SJSA1 (cell line): Measurements from ENCODE around the gene XPO5. TPM values are rescaled to one million over a fixed set of nuclear protein-coding genes. Genes with fewer than 3 reads are reported as not detected.

Experiments used
- DNase-seq, 2 experiments: peaks; one replicate each; pipeline ENCODE4 v3.0.0-alpha.2; 2015 to 2020; ENCODE audit warnings: low spot score in 2 of 2, low read depth in 1 of 2
- H3K27ac ChIP-seq: fragments of 250-450 bp; sonication (Bioruptor Pico); 2 replicates; pipeline ENCODE4 v1.5.1; 2020; ENCODE audit warnings: mild to moderate bottlenecking, moderate library complexity
- H3K27me3 ChIP-seq: fragments of 250-450 bp; sonication (Bioruptor Pico); replicated peaks from 2 replicates; pipeline ENCODE4 v1.5.1; 2020; ENCODE audit warnings: mild to moderate bottlenecking, moderate library complexity
- H3K36me3 ChIP-seq: fragments of 250-450 bp; sonication (Bioruptor Pico); 2 replicates; pipeline ENCODE4 v1.5.1; 2020; ENCODE audit warnings: mild to moderate bottlenecking
- H3K4me1 ChIP-seq: fragments of 250-450 bp; sonication (Bioruptor Pico); replicated peaks from 2 replicates; pipeline ENCODE4 v1.6.1; 2021; ENCODE audit warnings: mild to moderate bottlenecking
- H3K4me3 ChIP-seq: fragments of 250-450 bp; sonication (Bioruptor Pico); 2 replicates; pipeline ENCODE4 v1.5.1; 2020; ENCODE audit warnings: mild to moderate bottlenecking
- H3K9me3 ChIP-seq: fragments of 250-450 bp; sonication (Bioruptor Pico); replicated peaks from 2 replicates; pipeline ENCODE4 v1.5.1; 2020; ENCODE audit warnings: mild to moderate bottlenecking
- total RNA-seq: library from RNA; depleted of rRNA; stranded (reverse); fragments of >200 nt; shearing (Covaris generic); gene quantifications from 2 replicates; pipeline ENCODE4 v1.2.3, GENCODE V29; 2014

The XPO5 gene
- total RNA-seq, 1 experiment from 2014 or later: 35.8 TPM

DNA sequence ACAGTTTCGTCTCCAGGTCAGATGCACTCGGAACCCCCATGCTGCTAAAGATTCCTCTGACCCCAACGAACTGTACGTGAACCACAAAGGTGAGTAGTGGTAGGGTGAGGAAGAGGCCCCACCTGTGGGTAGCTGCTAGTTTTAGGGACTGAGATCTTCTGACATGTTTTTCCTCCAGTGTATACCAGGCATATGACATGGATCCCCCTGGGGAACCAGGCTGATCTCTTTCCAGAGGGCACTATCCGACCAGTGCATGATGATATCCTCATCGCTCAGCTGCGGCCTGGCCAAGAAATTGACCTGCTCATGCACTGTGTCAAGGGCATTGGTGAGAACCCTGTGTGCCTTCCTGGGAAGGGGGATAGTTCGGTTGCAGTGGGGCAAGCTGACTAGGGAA is 55.7 kb downstream of the XPO5 start:
- Histone ChIP-seq H3K4me1 (peaks cover 17% of the 10 kb centered on the region), H3K27ac (no peak overlapping the region), H3K27me3 (no peaks in the 10 kb centered on the region), H3K4me3 (no peak overlapping the region), H3K9me3 (no peaks in the 10 kb centered on the region), H3K36me3 (peaks cover 68% of the 10 kb centered on the region)
- no peak for DNase-seq

DNA sequence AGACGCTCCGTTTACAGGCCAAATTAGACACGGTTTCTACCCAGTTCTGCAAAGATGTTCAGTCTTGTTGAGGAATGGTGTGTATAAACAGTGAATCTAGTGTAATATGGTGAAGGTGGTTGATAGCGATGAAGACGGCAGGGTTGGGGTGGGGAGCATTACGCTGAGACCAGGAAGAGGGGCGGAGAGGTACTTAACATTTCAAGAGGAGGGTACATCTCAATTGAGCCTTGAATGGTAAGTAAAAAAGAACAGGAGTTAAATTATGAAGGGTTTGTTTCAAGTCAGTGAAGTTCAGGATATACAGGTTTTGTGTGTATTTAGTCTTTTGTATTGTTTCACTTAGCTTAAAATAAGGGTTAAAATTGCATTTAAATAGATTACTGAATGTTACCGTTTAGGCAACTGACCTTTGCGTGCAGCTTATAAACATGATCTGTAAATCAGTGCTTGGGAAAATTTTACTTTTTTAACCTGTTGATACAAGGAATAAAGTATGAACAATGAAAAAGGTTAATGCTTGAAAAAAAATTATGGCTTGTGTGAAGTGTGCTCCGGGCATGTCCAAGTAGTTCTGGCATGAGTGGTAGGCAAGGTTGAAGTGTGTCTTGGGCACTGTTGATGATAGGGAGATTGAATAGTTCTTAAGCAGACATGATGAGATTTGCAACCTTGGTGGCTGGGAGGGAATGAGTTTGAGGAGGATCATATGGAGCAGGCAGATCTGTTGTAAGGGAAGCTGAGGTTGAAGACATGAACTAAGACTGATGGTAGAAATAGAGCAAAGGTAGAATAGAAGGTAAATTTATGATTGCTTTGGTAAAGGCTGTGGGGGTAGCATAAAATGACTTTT is 58.1 kb downstream of the XPO5 start:
- no peak for DNase-seq
- Histone ChIP-seq H3K36me3 (peaks cover 68% of the 10 kb centered on the region), H3K27ac (no peak overlapping the region; the same call in 1 of the 2 replicates), H3K9me3 (no peaks in the 10 kb centered on the region), H3K27me3 (no peaks in the 10 kb centered on the region), H3K4me3 (peak overlapping the region; percentile 68), H3K4me1 (peaks cover 17% of the 10 kb centered on the region)

DNA sequence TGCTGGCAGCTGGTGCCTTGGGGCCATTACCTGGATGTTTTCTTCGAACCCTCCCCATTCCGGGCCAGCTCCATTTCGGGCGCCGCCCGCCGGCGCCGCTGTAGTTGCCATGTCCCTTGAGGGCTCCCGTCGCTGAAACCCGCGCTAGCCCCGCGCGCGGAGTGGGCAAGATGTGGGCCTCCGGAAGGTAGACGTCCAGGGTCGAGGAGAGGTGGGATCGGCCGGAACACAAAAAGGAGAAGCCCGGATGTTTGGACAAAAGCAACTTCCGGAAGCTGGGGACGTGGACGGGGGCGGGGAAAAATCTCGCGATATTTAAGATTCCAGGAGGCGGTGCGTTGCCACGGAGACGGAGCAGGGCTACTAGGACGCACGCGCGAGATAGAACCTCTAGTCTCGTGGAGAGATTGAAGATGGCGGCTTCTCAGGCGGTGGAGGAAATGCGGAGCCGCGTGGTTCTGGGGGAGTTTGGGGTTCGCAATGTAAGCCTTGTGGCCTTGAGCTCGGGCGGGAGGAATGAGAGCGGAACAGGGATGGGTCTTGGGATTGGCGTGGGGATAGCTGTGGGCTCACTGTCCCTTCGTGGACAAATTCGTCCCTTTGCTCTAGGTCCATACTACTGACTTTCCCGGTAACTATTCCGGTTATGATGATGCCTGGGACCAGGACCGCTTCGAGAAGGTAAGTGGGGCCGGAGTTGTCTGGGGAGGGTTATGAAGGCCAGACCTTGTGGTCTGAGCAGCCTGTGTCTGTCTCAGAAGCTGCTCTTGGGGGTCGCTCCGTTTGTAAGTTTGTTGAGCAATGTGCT is 58.9 kb downstream of the XPO5 start, which contains the start of the genes POLR1C and YIPF3:
Gene POLR1C, plus strand, starts transcription at position 393 of the 808 bp plus-strand sequence. Its CDS starts 21 bp downstream, at position 414.
Gene YIPF3, minus strand, starts transcription at position 230 of the 808 bp plus-strand sequence. Its CDS starts 119 bp downstream, at position 111.
- Histone ChIP-seq H3K9me3 (no peaks in the 10 kb centered on the region), H3K4me1 (peaks cover 17% of the 10 kb centered on the region), H3K27ac (peak within 1 kb of the TSS; percentile 30), H3K27me3 (no peaks in the 10 kb centered on the region), H3K4me3 (peak within 1 kb of the TSS; percentile 68), H3K36me3 (peaks cover 68% of the 10 kb centered on the region)
- peak; percentile 95 to 98 for DNase-seq

DNA sequence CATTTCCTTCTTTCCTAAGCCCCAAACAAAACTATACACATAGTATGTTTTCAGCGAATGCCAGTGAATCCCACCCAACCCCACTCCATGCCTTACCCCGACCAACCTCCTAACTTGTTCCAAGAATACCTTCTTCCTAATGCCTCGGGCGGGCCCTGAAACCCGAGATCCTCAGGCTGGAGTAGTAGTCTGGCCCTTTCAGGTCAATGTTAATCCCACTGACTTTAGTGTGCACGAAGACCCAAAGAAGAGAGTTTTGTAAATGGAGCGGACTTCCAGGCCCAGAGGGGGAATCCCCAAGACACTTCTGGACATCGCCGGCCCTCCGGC is 59.5 kb downstream of the XPO5 start:
- Histone ChIP-seq H3K4me3 (peak overlapping the region; percentile 68), H3K27me3 (no peaks in the 10 kb centered on the region), H3K36me3 (peaks cover 68% of the 10 kb centered on the region), H3K9me3 (no peaks in the 10 kb centered on the region), H3K27ac (peak overlapping the region; percentile 30), H3K4me1 (peaks cover 17% of the 10 kb centered on the region)
- DNase-seq: no peak

DNA sequence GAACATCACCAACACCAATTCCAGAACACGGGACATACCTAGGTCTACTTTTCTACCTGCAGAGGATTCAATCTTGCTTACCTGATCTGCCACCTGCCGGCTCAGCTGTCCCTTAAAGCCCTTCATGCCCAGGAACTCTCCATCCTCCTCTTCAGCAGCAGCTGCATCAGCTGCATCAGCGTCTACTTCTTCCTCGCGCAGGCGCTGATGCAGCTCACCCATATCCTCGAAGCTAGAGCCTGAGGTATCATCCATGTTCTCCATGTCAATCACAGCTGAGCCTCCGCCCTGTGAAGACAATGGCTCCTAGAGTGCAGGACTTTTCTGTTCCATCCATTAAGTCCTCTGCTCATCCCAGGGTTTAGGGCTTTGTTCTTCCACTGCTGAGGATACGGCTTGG is 60.0 kb downstream of the XPO5 start:
- H3K27me3 ChIP-seq: no peaks in the 10 kb centered on the region
- H3K36me3 ChIP-seq: peaks cover 68% of the 10 kb centered on the region
- peak overlapping the region; percentile 68 for H3K4me3 ChIP-seq
- H3K9me3 ChIP-seq: no peaks in the 10 kb centered on the region
- H3K27ac ChIP-seq: no peak overlapping the region
- peaks cover 17% of the 10 kb centered on the region for H3K4me1 ChIP-seq
- no peak for DNase-seq

DNA sequence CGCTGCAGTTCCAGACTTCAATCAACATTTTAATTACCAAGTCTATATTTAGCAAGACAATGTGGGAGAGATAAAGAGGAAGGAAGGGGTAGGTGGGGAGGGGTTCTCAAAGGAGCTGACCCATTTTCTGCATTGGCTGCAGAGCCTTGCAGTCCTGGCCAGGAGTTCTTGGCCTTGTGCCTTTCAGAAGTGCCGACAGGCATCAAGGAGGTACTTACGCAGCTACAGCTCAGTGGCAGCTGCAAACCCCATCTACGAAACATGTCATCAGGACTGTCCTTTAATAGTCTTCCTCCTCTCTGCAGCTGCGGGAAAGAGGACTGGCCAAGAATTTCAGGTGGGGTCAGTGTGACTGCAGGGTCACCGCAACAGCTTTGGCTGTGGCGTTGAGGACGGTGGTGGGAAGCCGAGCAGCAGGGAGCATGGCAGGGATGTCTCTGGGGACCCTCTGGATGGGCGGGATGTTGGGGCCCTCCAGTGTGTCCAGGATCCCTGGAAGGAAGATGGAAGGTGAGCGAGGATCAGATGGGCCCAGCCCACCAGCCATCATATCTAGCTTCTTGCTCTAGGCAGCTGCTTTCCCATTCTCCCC is 63.9 kb downstream of the XPO5 start:
- H3K27ac ChIP-seq: no peak overlapping the region
- peaks cover 57% of the 10 kb centered on the region for H3K36me3 ChIP-seq
- H3K27me3 ChIP-seq: peaks cover 6% of the 10 kb centered on the region
- H3K9me3 ChIP-seq: peaks cover 4% of the 10 kb centered on the region; the same call in 1 of the 2 replicates
- H3K4me3 ChIP-seq: no peak overlapping the region
- DNase-seq: no peak
- H3K4me1 ChIP-seq: peaks cover 20% of the 10 kb centered on the region

DNA sequence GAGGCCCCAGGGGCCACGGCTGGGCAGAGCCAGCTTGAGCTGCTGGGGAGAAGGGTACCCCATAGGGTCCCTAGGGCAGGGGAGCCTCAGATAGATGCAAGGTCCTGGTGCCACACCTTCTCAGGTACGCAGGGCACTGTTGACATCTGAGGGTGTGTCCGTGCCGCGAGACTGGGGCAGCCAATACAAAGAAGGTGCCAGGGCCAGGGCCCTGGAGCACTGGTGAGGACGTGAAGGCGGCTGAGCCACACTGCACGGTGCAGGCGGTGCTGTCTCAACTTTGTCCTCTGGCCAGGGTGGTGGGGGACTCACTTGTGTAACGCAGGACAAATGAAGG is 65.0 kb downstream of the XPO5 start:
- DNase-seq: no peak
- no peak overlapping the region for H3K4me3 ChIP-seq

DNA sequence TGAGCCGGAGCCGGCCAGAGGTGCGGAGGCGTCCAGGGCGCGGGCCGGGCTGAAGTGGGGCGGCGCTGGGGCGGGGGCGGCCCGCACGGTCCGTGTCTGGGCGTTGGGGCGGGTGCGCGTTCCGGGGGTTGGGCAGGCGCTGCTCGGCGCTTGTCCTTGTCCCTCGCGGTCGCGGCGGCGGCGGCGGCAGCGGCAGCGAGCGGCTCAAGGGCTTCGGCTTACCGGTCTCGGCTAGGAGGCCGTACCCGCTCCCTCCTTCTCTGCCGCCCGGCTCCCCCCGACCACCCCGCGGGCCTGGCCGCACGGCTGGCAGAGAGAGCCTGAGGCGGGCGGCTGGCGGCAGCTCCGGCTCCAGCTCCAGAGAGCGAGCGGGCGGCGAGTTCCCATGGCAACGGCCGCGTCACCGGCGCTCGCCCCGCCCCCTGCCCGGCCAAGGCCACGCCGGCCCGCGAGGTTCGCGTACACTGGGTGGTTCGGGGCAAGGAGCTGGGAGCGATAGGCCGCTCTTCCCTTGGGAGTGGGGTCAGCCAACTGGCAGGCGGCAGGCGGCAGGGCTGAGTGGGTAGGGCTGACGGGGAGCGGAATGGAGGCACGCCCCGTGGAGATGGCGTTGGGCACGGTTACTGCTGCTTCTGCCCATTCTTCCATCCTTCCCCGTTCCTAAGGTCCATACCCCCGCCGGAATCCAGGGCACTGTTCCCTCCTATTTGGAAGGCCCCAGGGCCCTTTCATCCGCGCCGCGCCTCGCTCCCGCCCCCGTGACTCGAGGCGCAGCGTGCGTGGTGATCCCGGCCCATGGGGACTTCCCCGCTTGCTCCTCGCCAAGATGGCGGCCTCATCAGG is 65.6 kb downstream of the XPO5 start, which contains the start of gene LRRC73:
Gene LRRC73, minus strand, starts transcription at position 363 of the 843 bp plus-strand sequence. CDS start 561 bp downstream, outside the sequence.
- Histone ChIP-seq H3K27me3 (peaks cover 6% of the 10 kb centered on the region), H3K4me1 (peaks cover 13% of the 10 kb centered on the region), H3K4me3 (peak within 1 kb of the TSS; percentile 59), H3K27ac (no peak within 1 kb of the TSS), H3K9me3 (peaks cover 4% of the 10 kb centered on the region; the same call in 1 of the 2 replicates), H3K36me3 (peaks cover 56% of the 10 kb centered on the region)
- peak; percentile 85 to 87 for DNase-seq

More for the DNA sequence above, 65.0 kb downstream of the XPO5 start:
- Histone ChIP-seq H3K27ac (no peak overlapping the region), H3K27me3 (peaks cover 6% of the 10 kb centered on the region), H3K36me3 (peaks cover 61% of the 10 kb centered on the region), H3K4me1 (peaks cover 17% of the 10 kb centered on the region), H3K9me3 (peaks cover 4% of the 10 kb centered on the region; the same call in 1 of the 2 replicates)

DNA sequence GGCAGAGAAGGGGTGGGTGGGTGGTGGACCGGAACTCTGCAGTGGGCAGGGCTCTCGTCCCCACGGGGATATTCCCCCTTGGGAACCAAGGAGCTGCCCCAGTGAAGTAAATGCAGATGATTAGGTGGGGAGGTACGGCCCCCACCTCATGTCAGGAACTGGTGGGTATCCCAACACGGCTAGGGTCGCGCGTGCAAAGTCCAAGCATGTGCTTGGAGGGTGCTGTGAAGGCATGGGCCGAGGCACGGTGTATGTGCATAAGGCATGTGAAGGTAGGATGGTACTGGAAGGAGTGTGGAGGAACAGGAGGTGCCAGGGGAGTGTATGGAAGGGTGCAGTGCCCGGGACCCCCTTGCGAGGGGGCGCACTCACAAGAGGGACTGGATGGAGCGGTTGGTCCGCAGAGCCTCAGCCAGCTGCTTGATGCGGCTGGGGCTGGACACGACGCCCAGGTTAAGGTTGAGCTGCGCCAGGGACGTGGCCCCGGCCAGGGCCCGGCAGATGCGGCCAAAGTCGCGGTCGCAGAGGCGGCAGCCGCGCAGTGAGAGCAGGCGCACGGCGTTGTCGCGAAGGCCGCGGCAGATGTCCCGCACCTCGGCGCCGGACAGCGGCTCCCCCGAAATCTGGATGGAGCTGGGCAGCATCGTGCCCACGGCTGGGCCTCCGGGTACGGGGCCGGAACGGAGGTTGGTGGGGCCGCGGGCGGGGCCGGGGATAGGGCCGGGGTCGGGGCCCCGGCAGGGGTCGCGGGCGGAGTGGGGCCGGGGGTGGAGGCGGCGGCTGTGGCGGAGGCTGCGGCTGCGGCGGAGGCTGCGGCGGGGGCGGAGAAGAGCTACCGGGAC is 66.5 kb downstream of the XPO5 start:
- Histone ChIP-seq H3K4me1 (peaks cover 13% of the 10 kb centered on the region), H3K27ac (no peak overlapping the region), H3K36me3 (peaks cover 54% of the 10 kb centered on the region), H3K4me3 (peak overlapping the region; percentile 59), H3K27me3 (peaks cover 6% of the 10 kb centered on the region), H3K9me3 (peaks cover 4% of the 10 kb centered on the region; the same call in 1 of the 2 replicates)
- DNase-seq: no peak

DNA sequence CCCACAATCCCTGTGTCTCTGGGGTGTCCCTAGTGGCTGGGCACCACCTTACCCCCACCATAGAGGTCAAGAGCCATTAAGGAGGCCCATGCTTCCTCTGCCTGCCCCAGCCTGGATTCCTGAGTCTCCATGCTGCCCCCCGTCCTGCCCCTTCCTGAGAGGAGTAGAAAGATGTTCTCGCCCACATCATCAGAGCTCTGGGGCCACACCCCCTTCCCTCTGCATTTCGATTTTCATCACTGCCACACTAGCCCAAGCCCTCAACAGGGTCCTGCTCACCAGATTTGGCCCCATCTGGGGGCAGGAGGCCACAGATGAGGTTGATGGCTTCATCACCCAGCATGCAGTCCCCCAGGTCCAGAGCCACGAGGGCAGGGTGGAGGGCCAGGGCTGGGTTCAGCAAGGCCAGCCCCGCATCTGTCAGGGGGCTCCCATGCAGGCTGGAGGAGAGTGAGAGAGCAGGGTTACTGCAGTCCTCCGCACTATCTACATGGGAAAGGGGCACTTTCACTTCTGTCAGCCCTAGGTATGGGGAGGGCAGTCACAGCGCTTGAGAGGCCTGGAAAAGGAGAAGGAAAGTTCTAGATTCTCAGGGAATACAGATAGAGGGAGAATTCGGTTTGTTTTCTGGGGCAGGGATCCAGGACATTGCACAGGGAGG is 67.2 kb downstream of the XPO5 start:
- Histone ChIP-seq H3K36me3 (peaks cover 49% of the 10 kb centered on the region), H3K4me1 (peaks cover 13% of the 10 kb centered on the region), H3K4me3 (no peak overlapping the region), H3K9me3 (peaks cover 4% of the 10 kb centered on the region; the same call in 1 of the 2 replicates), H3K27me3 (peaks cover 6% of the 10 kb centered on the region), H3K27ac (no peak overlapping the region)
- DNase-seq: no peak

DNA sequence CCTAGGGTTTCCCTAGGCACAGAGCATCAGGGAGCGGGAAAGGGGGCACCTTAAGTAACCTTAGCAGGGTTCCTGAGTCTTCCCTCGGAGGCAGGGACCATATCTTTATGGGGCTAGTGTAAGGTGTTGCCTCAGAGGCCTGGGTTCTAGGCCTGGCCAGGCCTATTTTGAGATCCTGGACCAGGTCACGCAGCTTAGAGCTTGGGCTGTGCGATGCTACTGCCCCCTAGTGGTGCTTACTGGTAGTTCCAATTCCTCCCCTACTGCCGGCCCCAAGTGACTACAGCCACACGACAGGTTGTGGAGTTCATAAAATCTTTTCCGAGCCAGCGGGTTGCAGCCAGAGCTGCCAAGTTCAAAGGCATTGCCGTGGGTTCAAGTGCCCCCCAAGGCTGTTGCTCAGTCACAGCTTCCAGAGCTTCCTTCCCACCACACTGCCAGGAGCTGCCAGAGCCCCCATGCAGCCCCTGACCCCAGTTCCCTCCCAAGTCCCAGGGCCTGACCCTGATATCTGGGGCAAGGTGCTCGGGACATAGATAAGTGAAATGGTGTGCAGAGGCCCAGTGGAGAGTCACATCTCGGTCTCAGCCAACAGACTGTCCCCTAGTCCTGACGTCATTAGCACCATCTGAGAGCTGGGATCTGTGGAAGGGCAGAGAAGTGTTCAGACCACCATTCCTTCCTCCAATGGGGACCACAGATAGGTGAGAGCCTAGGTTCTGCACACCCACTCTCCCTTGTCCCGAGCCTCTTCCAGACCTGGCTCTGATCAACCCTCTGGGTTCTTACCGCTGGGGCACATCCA is 69.0 kb downstream of the XPO5 start:
- Histone ChIP-seq H3K4me3 (no peak overlapping the region), H3K27me3 (peaks cover 6% of the 10 kb centered on the region), H3K9me3 (peaks cover 4% of the 10 kb centered on the region; the same call in 1 of the 2 replicates), H3K27ac (no peak overlapping the region), H3K4me1 (peaks cover 13% of the 10 kb centered on the region), H3K36me3 (peaks cover 43% of the 10 kb centered on the region)
- DNase-seq: peak; percentile 58 to 75
